A172 (cell line): ENCODE results near the gene CALY. TPM values are rescaled to one million over a fixed set of nuclear protein-coding genes. Genes with fewer than 3 reads are reported as not detected.
"Not testable (repeated sequence)": the region's sequence is repeated elsewhere in the genome, so short reads cannot be mapped to it uniquely, and the experiment has no call there.

Experiments
- DNase-seq: peaks from one replicate; pipeline ENCODE4 v3.0.0-alpha.2; 2015; ENCODE audit warnings: low spot score
- total RNA-seq: library from RNA; depleted of rRNA; stranded (reverse); fragments of >200 nt; shearing (Covaris generic); gene quantifications from 2 replicates; pipeline ENCODE4 v1.2.3, GENCODE V29; 2014; rRNA removed

CALY gene, protein sequence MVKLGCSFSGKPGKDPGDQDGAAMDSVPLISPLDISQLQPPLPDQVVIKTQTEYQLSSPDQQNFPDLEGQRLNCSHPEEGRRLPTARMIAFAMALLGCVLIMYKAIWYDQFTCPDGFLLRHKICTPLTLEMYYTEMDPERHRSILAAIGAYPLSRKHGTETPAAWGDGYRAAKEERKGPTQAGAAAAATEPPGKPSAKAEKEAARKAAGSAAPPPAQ
- not detected in 2 replicates for total RNA-seq

DNA sequence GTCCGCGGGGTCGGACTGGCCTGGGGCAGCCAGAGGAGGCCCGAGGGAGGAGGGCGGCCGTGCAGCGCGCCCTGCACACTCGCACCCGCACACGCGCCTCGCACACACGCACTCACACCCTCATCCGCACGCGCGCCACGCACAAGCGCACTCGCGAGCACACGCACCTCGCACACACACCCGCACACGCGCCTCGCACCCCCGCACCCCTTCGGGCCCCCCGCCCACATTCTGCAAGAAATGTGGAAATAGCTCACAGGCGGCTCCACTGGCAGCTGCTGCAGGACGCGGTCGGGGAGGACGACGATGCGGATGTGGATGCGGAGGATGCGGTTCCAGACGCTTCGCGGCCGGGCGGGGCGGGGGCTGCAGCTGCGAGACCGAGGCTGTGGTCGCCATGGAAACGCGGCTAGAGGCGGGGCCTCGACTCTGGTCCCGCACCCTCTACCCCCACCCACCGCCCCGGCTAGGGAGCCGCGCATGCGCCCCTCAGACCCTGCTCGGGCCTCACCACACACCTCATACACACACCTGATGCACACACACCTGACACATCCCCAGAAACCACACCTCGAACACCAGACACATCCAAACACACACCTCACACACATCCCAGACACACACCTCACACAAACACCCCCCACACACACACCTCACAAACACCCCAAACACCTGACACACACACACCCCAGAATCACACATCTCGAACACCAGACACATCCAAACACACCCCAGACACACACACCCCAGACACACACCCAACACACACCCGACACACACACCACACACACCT lies at the start of gene CALY:
CALY (minus strand) TSS at position 320 of the 793 bp plus-strand sequence. CDS start 7,907 bp downstream, outside the sequence.
- DNase-seq = no peak

GRCh38 chr10:133385214-133385613 lies 48.5 kb upstream of the CALY start:
- DNase-seq = no peak

DNA sequence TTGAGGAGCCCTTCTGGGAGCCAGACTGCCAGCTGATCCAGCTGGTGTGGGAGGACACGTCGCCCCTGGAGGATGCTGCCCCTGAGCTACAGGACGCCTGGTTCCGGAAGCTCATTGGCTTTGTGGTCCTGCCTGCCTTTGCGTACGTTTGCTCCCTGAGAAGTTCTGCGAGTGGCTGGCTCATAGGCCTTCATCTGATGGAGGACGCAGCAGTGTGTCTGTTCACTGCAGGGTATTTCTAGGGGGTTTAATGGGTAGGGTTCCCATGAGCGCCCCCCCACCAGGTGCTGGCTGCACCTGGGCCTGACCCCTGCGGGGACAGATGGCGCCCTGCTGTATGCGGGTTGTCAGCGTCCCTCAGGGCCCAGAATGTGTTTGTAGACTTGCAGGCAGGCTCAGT lies 47.4 kb upstream of the CALY start:
- DNase-seq = no peak

- no peak for DNase-seq
Measured at GRCh38 chr10:133383551-133383950, 46.9 kb upstream of the CALY start.

GRCh38 chr10:133381036-133381435 lies 44.3 kb upstream of the CALY start:
- DNase-seq = no peak

- no peak for DNase-seq
Measured at GRCh38 chr10:133379801-133380666, 43.3 kb upstream of the CALY start.

DNA sequence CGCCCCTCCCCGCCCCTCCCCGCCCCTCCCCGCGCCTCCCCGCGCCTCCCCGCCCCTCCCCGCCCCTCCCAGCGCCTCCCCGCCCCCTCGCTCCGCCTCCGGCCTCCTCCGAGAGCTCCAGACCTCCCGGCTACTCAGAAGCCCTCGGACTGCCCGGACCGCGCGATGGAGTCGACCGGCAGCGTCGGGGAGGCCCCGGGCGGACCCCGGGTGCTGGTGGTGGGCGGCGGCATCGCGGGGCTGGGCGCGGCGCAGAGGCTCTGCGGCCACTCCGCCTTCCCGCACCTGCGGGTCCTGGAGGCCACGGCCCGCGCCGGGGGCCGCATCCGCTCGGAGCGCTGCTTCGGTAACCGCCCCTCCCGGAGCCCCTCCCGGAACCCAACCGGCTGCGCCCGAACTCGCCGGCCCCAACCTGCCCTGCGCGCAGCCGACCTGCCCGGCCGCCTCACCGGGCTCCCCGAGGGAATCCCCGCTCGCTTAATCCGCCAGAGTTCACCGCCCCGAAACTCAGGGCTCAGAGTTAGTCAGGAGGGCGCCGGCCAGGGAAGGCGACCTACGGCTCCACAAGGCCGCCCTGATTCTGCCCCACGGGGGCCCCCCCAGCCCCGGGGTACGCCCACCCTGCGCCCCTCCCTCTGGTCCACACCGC lies 42.6 kb upstream of the CALY start, which contains the start of gene PAOX:
PAOX (plus strand) TSS at position 111 of the 649 bp plus-strand sequence; CDS start at position 166, 55 bp downstream.
- no peak for DNase-seq

GRCh38 chr10:133378251-133379096 lies 41.8 kb upstream of the CALY start:
- peak; percentile 8 for DNase-seq

- DNase-seq = no peak
Measured at GRCh38 chr10:133377818-133378250, 41.1 kb upstream of the CALY start.

GRCh38 chr10:133377025-133377817 lies 40.5 kb upstream of the CALY start:
- DNase-seq = no peak

GRCh38 chr10:133376183-133376582 lies 39.5 kb upstream of the CALY start:
- DNase-seq = not testable (repeated sequence)

GRCh38 chr10:133375357-133376115 lies 38.8 kb upstream of the CALY start:
- no peak for DNase-seq

- peak; percentile 72 for DNase-seq
Measured at GRCh38 chr10:133373174-133374090, 36.7 kb upstream of the CALY start, which contains the start of gene ECHS1. TSS of gene ECHS1 (minus strand) at chr10:133373354. CDS start at chr10:133373333, 21 bp downstream.

DNA sequence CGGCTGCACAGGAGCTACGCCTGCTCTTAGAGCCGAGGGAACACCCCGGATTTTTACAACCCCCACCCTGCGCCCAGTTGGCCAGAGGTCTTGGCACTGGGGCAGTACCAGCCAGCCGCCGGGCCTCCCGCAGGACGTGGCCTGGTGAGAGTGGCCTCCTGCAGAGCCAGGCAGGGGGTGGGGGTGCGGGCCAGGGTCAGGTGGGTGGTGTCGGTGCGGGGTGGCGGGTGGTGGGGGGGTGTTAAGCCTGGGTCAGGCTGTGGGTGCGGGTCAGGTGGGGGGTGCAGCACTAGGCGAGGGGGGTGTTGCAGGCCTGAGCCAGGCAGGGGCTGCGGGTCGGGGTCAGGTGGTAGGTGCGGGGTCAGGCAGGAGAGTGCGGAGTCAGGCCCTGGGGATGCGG lies 35.8 kb upstream of the CALY start:
- DNase-seq = no peak

- DNase-seq = no peak
Measured at GRCh38 chr10:133370030-133370786, 33.5 kb upstream of the CALY start.

DNA sequence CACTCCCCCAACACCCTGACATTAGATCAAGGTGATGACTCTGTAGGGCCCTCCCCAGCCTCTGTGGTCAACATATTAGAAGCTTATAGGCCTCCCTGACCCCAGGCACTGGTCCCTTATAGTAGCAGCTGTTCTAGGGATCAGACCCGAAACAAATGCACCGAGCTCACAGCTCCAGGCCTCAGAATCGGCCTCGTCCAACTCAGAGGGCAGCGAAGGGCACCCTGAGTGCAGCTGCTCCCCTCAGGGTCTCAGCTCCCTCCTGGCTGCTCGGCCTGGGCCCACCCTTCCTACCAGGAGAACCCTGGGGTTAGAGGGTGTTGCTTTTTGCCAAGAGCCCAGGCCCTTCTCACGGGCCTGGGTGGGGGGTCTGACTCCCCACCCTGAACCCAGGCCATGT lies 31.5 kb upstream of the CALY start:
- DNase-seq = no peak

DNA sequence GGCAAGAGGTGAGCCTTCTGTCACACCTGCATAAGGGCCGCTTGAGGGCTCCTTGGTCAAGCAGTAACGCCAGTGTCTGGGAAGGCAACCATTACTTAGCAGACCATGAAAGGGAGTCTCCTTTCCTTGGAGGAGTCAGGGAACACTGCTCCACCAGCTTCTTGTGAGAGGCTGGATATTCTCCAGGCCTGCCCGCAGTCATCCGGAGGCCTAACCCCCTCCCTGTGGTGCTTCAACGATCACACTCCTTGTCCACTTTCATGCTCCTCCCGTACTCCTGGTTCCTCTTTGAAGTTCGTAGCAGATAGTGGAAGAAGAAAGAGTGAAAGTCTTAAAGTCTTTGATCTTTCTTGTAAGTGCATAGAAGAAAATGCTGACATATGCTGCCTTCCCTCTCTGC lies 30.8 kb upstream of the CALY start:
- not testable (repeated sequence) for DNase-seq
